ENCODE results near the gene ARL13B.

GRCh38 chr3:94043285-94043684, 63.3 kb downstream of the ARL13B start:
- TF ChIP-seq, protein P1, sequence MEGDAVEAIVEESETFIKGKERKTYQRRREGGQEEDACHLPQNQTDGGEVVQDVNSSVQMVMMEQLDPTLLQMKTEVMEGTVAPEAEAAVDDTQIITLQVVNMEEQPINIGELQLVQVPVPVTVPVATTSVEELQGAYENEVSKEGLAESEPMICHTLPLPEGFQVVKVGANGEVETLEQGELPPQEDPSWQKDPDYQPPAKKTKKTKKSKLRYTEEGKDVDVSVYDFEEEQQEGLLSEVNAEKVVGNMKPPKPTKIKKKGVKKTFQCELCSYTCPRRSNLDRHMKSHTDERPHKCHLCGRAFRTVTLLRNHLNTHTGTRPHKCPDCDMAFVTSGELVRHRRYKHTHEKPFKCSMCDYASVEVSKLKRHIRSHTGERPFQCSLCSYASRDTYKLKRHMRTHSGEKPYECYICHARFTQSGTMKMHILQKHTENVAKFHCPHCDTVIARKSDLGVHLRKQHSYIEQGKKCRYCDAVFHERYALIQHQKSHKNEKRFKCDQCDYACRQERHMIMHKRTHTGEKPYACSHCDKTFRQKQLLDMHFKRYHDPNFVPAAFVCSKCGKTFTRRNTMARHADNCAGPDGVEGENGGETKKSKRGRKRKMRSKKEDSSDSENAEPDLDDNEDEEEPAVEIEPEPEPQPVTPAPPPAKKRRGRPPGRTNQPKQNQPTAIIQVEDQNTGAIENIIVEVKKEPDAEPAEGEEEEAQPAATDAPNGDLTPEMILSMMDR (IDR thresholded peaks at IDR 0.05; ENCODE audit: low read length), result no peak
- TF ChIP-seq EZH2 (IDR thresholded peaks at IDR 0.05; ENCODE audit: borderline replicate concordance, low read length), result no peak
